Upper lobe of left lung (tissue), 6 donors: Measurements from ENCODE around the gene NKIRAS2. TPM values are rescaled to one million over a fixed set of nuclear protein-coding genes. Genes with fewer than 3 reads are reported as not detected.

ENCODE experiments used
- ATAC-seq, 2 donors: fragments of 200-7000 bp; cut with Tn5 transposase; one replicate each; pipeline ENCODE4 v1.9.1; 2022; ENCODE audit warnings: mild to moderate bottlenecking in 2 of 2, moderate library complexity in 2 of 2; ENCODE audit not compliant: low FRiP score in 2 of 2
- DNase-seq, 2 donors: peaks; one replicate each; pipeline ENCODE4 v3.0.0-alpha.2; 2019 to 2020
- H3K27ac ChIP-seq, 4 donors: fragments of 200-600 bp; sonication (generic); one replicate each; pipeline ENCODE4 v1.5.1; 2016 to 2019
- H3K27me3 ChIP-seq, 4 donors: fragments of 200-600 bp; sonication (generic); one replicate each; pipeline ENCODE4 v1.5.1; 2017 to 2019
- H3K36me3 ChIP-seq, 4 donors: fragments of 200-600 bp; sonication (generic); one replicate each; pipeline ENCODE4 v1.5.1; 2016 to 2019
- H3K4me1 ChIP-seq, 4 donors: fragments of 200-600 bp; sonication (generic); one replicate each; pipeline ENCODE4 v1.5.1; 2018 to 2019
- H3K4me3 ChIP-seq, 4 donors: fragments of 200-600 bp; sonication (generic); one replicate each; pipeline ENCODE4 v1.5.1; 2017 to 2019; ENCODE audit warnings: mild to moderate bottlenecking in 2 of 4, moderate library complexity in 1 of 4
- H3K9me3 ChIP-seq, 4 donors: fragments of 200-600 bp; sonication (generic); one replicate each; pipeline ENCODE4 v1.5.1; 2018 to 2019
- EP300 ChIP-seq, 4 donors: sonication (generic); formaldehyde crosslinking; IDR thresholded peaks; one replicate each; pipeline ENCODE4 v1.5.1; 2017; ENCODE audit warnings: antibody characterized with exemption in 4 of 4, control low read depth in 2 of 4
- POLR2A ChIP-seq, 4 donors: fragments of 450-650 bp; IDR thresholded peaks; one replicate each; pipeline ENCODE4 v1.5.1; 2016 to 2017; ENCODE audit warnings: antibody characterized with exemption in 4 of 4, mild to moderate bottlenecking in 2 of 4
- POLR2AphosphoS5 ChIP-seq, 2 donors: sonication (generic); formaldehyde crosslinking; IDR thresholded peaks; one replicate each; pipeline ENCODE4 v1.5.1; 2017; ENCODE audit warnings: antibody characterized with exemption in 2 of 2
- WGBS, 2 donors: methylation state at CpG; one replicate each; pipeline ENCODE4 v1.1.5; 2017 to 2018; 5-methylcytosine and 5-hydroxymethylcytosine counted together
- total RNA-seq, 6 donors: library from RNA; depleted of rRNA in 4 of 6; stranded (reverse); fragments of >200 nt in 4 of 6; gene quantifications; one replicate each; pipeline versions ENCODE4 v1.1.0 to v1.2.1, GENCODE V29; 2016 to 2021
- TF ChIP-seq, protein P1 (sequence below), 6 experiments: fragments of 450-650 bp in 4 of 6; fragments of 200-600 bp in 2 of 6; sonication (generic) in 2 of 6; IDR thresholded peaks; one replicate each; pipeline ENCODE4 v1.5.1; 2016 to 2019; ENCODE audit warnings: antibody characterized with exemption in 6 of 6
- donor health status: DM: no; HTN: no; CAD: no; lungs with moderate emphysema.
- donor health status: DM: no; HTN: yes; CAD: no; lungs with severe emphysema.

The NKIRAS2 gene
- total RNA-seq, 6 donors from 2014 or later, result 27.2 to 36.6 (median 31.0) TPM

DNA sequence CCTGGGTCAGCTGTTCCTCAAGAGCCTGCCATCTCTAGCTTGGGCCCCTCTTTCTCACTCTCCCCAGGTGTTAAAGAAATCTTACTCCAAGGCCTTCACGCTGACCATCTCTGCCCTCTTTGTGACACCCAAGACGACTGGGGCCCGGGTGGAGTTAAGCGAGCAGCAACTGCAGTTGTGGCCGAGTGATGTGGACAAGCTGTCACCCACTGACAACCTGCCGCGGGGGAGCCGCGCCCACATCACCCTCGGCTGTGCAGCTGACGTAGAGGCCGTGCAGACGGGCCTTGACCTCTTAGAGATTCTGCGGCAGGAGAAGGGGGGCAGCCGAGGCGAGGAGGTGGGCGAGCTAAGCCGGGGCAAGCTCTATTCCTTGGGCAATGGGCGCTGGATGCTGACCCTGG, 46.5 kb upstream of the NKIRAS2 start:
- DNase-seq (peak in 1 of 2 donors; percentile 70), ATAC-seq (no peak)
- Histone ChIP-seq H3K27ac (peak overlapping the region; percentile 8 to 53 (median 32)), H3K27me3 (no peaks in the 10 kb centered on the region), H3K4me1 (peaks cover 9 to 23% (median 15%) of the 10 kb centered on the region in 4 donors), H3K36me3 (peaks cover 13 to 88% (median 69%) of the 10 kb centered on the region in 4 donors), H3K9me3 (no peaks in the 10 kb centered on the region), H3K4me3 (no peak overlapping the region)
- TF ChIP-seq POLR2AphosphoS5 (IDR thresholded peaks at IDR 0.05) (no peak), POLR2A (IDR thresholded peaks at IDR 0.05) (no peak), EP300 (IDR thresholded peaks at IDR 0.05) (no peak)
- TF ChIP-seq, protein P1, sequence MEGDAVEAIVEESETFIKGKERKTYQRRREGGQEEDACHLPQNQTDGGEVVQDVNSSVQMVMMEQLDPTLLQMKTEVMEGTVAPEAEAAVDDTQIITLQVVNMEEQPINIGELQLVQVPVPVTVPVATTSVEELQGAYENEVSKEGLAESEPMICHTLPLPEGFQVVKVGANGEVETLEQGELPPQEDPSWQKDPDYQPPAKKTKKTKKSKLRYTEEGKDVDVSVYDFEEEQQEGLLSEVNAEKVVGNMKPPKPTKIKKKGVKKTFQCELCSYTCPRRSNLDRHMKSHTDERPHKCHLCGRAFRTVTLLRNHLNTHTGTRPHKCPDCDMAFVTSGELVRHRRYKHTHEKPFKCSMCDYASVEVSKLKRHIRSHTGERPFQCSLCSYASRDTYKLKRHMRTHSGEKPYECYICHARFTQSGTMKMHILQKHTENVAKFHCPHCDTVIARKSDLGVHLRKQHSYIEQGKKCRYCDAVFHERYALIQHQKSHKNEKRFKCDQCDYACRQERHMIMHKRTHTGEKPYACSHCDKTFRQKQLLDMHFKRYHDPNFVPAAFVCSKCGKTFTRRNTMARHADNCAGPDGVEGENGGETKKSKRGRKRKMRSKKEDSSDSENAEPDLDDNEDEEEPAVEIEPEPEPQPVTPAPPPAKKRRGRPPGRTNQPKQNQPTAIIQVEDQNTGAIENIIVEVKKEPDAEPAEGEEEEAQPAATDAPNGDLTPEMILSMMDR (IDR thresholded peaks at IDR 0.05), result no peak
- 73 to 78% methylated on average over 14 to 19 of the region's 19 CpGs for WGBS, 2 donors

DNA sequence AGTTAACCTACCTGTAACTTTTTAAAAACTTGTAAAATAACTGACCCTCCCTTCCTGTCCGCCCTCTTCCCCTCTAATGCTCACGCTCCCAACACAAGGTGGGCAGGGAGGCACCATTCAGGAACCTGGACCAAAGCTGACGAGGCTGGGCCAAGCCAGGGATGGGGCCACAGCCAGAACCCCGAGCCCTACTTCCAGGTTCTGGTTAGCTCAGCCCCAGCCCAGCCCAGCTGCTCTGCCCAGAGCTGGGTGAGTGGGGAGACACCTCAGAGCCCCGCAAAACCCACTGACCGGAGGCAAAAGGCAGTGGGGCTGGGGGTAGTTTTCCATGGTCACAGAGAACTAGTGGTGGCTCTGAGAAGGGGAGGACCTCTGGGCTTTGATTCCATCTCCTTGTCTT, 45.9 kb upstream of the NKIRAS2 start:
- Histone ChIP-seq H3K4me1 (peaks cover 9 to 17% (median 11%) of the 10 kb centered on the region in 4 donors), H3K4me3 (no peak overlapping the region), H3K36me3 (peaks cover 9 to 88% (median 70%) of the 10 kb centered on the region in 4 donors), H3K27ac (no peak overlapping the region), H3K27me3 (no peaks in the 10 kb centered on the region), H3K9me3 (no peaks in the 10 kb centered on the region)
- 85 to 93% methylated on average over 4 to 6 of the region's 6 CpGs for WGBS, 2 donors
- no peak for DNase-seq
- TF ChIP-seq POLR2AphosphoS5 (IDR thresholded peaks at IDR 0.05), result no peak
- no peak for TF ChIP-seq POLR2A (IDR thresholded peaks at IDR 0.05)
- no peak for TF ChIP-seq EP300 (IDR thresholded peaks at IDR 0.05)
- TF ChIP-seq, protein P1 (IDR thresholded peaks at IDR 0.05), result no peak
- ATAC-seq, result no peak

DNA sequence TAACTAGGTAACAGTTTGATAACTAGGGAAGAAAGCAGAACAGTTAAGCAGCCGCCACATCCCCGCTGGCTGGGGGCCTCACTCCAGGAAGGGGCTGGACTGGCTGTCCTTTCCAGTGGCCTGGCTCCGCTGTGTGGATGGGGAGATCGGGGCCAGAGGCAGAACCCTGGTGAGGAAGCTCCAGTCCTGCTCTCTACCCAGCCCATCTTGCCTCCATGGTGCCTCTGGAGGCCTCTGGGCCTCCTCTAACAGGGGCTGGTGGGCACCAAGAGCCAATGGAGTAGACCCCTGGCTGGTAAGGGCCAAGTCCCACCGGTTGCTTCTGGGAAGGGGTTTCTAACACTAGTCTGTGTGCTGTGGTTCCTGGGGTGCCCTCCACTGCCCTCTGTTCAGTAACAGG, 45.2 kb upstream of the NKIRAS2 start:
- Histone ChIP-seq H3K27ac (no peak overlapping the region), H3K36me3 (peaks cover 9 to 88% (median 69%) of the 10 kb centered on the region in 4 donors), H3K4me1 (peaks cover 8 to 13% (median 11%) of the 10 kb centered on the region in 4 donors), H3K27me3 (no peaks in the 10 kb centered on the region), H3K9me3 (no peaks in the 10 kb centered on the region), H3K4me3 (no peak overlapping the region)
- DNase-seq (no peak), ATAC-seq (no peak)
- WGBS, 2 donors, result 67 to 93% methylated on average over 1 to 5 of the region's 5 CpGs
- TF ChIP-seq POLR2A (IDR thresholded peaks at IDR 0.05), result no peak

DNA sequence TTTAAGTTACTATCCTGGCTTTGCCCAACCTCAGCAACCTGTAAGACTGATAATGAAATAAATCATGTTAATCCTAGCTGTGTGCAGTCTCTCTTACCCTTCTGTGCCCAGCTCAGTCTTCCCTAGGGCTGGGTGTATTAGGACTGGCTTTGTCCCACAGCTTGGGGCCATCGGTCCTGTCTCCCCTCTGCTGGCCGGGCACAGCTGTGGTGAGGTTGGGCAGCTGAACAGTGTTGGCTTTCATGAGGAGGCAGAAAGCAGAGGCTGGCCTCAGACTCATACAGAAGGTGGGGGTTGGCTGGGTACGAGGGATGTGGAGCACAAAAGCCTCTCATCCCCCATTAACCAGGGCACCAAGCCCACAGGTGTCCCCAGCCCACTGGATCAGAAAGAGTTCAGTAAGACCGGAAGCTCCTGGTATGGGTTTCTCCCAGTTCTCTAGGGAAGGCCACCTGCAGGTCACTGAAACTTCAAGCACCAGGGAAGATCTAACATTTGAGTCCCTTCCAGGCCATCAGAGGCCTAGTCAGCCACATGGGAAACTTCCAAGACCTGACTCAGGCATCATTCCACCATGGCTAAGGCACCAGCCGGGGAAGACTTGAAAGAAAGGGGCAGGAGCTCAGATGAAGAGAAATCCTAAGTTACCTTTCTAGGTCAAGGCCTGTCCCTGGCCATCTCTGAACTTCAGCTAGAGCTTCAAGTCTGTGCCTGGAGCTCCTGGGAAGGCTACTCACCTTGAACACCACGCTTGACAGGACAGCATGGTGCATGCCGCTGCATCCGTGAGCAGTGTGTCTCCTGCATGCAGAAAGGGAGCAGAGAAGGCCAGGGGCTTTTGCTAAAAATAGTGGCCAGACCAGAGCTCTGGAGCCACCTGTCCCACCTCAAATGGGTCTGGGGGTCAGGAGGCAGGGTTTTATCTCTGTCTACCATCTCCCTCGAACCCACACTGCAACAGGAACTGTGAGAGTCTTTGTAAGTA, 44.5 kb upstream of the NKIRAS2 start:
- H3K36me3 ChIP-seq, result peaks cover 9 to 95% (median 71%) of the 10 kb centered on the region in 4 donors
- ATAC-seq, result no peak
- H3K4me3 ChIP-seq, result no peak overlapping the region
- DNase-seq, result no peak
- H3K4me1 ChIP-seq, result peaks cover 8 to 13% (median 10%) of the 10 kb centered on the region in 4 donors
- H3K9me3 ChIP-seq, result no peaks in the 10 kb centered on the region
- no peak overlapping the region for H3K27ac ChIP-seq
- WGBS, 2 donors, result 92 to 96% methylated on average over 5 to 9 of the region's 9 CpGs
- TF ChIP-seq POLR2A (IDR thresholded peaks at IDR 0.05) (no peak), POLR2AphosphoS5 (IDR thresholded peaks at IDR 0.05) (no peak), EP300 (IDR thresholded peaks at IDR 0.05) (no peak)
- TF ChIP-seq, protein P1 (IDR thresholded peaks at IDR 0.05), result no peak
- no peaks in the 10 kb centered on the region for H3K27me3 ChIP-seq

DNA sequence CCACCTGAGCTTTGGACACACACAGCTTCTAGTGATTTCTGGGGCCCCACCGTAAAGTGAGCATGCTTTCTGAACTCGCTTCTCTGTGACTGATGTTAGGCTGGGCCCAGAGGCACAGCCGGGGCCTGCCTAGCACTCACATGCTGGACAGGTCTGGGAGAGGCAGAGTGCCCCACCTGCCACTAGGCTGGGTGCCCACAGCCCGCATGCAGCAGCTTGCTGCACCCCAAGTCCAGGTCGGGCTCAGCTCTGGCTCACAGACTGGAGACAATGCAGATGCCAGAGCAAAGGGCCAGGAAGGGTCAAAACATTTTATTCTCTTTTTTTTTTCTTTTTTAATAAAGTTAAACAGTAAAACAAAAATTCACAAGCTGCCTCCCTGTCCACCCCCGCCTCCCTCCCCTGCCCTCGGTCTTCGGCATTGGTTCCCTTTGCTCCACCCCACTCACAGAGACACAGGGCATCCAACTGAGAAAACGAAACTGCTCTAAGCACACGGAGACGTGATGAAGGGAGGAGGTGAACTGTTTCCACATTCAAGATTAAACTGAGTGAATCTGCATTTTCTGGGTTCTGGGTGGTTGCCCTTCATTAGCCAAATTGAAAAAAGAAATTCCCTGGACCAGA, 43.6 kb upstream of the NKIRAS2 start:
- Histone ChIP-seq H3K27ac (peak overlapping the region in 2 of 4 donors; percentile 20 to 26), H3K36me3 (peaks cover 9 to 97% (median 79%) of the 10 kb centered on the region in 4 donors), H3K27me3 (no peaks in the 10 kb centered on the region), H3K9me3 (no peaks in the 10 kb centered on the region), H3K4me1 (peaks cover 5 to 10% (median 9%) of the 10 kb centered on the region in 4 donors), H3K4me3 (no peak overlapping the region)
- TF ChIP-seq EP300 (IDR thresholded peaks at IDR 0.05) (no peak), POLR2A (IDR thresholded peaks at IDR 0.05) (no peak), POLR2AphosphoS5 (IDR thresholded peaks at IDR 0.05) (no peak)
- TF ChIP-seq, protein P1 (IDR thresholded peaks at IDR 0.05), result no peak
- DNase-seq, result no peak
- peak in 1 of 2 donors; percentile 54 for ATAC-seq
- 78 to 79% methylated on average over 11 of the region's 11 CpGs for WGBS, 2 donors
